Inferior parietal cortex (tissue), 1 donor: ENCODE results near the gene SLMAP.

Source experiments
- DNase-seq: peaks from one replicate; pipeline ENCODE4 v3.0.0-alpha.2; 2016; ENCODE audit errors: extremely low spot score

The SLMAP gene

GRCh38 chr3:57942872-57943283 is 186.8 kb downstream of the SLMAP start:
- peak; percentile 25 for DNase-seq

GRCh38 chr3:57943525-57944495 is 187.7 kb downstream of the SLMAP start:
- DNase-seq, result peak; percentile 34

GRCh38 chr3:57946970-57947381 is 190.9 kb downstream of the SLMAP start:
- DNase-seq, result no peak

GRCh38 chr3:57948080-57948671 is 192.1 kb downstream of the SLMAP start:
- DNase-seq, result no peak

- no peak for DNase-seq
Measured at GRCh38 chr3:57948781-57949242, 192.7 kb downstream of the SLMAP start.

GRCh38 chr3:57949344-57949743 is 193.2 kb downstream of the SLMAP start:
- no peak for DNase-seq

GRCh38 chr3:57949785-57950615 is 193.9 kb downstream of the SLMAP start:
- no peak for DNase-seq

GRCh38 chr3:57951066-57951882 is 195.2 kb downstream of the SLMAP start:
- peak; percentile 20 for DNase-seq

- peak; percentile 47 for DNase-seq
Measured at GRCh38 chr3:57952208-57952631, 196.1 kb downstream of the SLMAP start.

GRCh38 chr3:57952651-57953050 is 196.5 kb downstream of the SLMAP start:
- DNase-seq, result no peak

GRCh38 chr3:57953576-57953975 is 197.5 kb downstream of the SLMAP start:
- no peak for DNase-seq

- no peak for DNase-seq
Measured at GRCh38 chr3:57956119-57956832, 200.2 kb downstream of the SLMAP start.

GRCh38 chr3:57956833-57957174 is 200.7 kb downstream of the SLMAP start:
- no peak for DNase-seq

GRCh38 chr3:57957824-57958223 is 201.7 kb downstream of the SLMAP start:
- no peak for DNase-seq

GRCh38 chr3:57958642-57959422 is 202.7 kb downstream of the SLMAP start:
- no peak for DNase-seq

- DNase-seq, result no peak
Measured at GRCh38 chr3:57959423-57960173, 203.5 kb downstream of the SLMAP start.

GRCh38 chr3:57960174-57960505 is 204.0 kb downstream of the SLMAP start:
- DNase-seq, result no peak

- DNase-seq, result no peak
Measured at GRCh38 chr3:57961177-57961827, 205.2 kb downstream of the SLMAP start.
